Testis (tissue), 2 donors: Measurements from ENCODE around the gene DLL3.

Experiments
- CTCF ChIP-seq, 3 experiments: fragments of 450-650 bp in 2 of 3; fragments of 200-600 bp in 1 of 3; sonication (generic) in 1 of 3; IDR thresholded peaks; one replicate each; pipeline ENCODE4 v1.5.1; 2016 to 2019; ENCODE audit warnings: antibody characterized with exemption in 3 of 3, mild to moderate bottlenecking in 2 of 3, moderate library complexity in 1 of 3
- POLR2A ChIP-seq: fragments of 450-650 bp; IDR thresholded peaks from one replicate; pipeline ENCODE4 v1.6.1; 2017; ENCODE audit warnings: antibody characterized with exemption, mild to moderate bottlenecking, moderate library complexity

GRCh38 chr19:39494661-39495060, 4.1 kb upstream of the DLL3 start:
- no peak for TF ChIP-seq CTCF (IDR thresholded peaks at IDR 0.05)
- no peak for TF ChIP-seq POLR2A
